Measurements from ENCODE around the gene ANXA8L1.
"Not testable (repeated sequence)": the region's sequence is repeated elsewhere in the genome, so short reads cannot be mapped to it uniquely, and the experiment has no call there.

GRCh38 chr10:46387309-46387902 is 11.8 kb downstream of the ANXA8L1 start:
- not testable (repeated sequence) for TF ChIP-seq CTCF, POLR2A (IDR thresholded peaks at IDR 0.05)

Data from lower leg skin (tissue), 3 donors.